Liver (tissue), 9 donors: ENCODE results near the gene PDZRN4. TPM values are rescaled to one million over a fixed set of nuclear protein-coding genes. Genes with fewer than 3 reads are reported as not detected.

Experiments
- DNase-seq: peaks from one replicate; pipeline ENCODE4 v3.0.0-alpha.2; 2017; ENCODE audit warnings: low spot score
- H3K27ac ChIP-seq, 2 donors: one replicate each; pipeline ENCODE4 v1.7.0; 2013; ENCODE audit warnings: inconsistent platforms in 2 of 2, low read length in 2 of 2, control low read depth in 1 of 2, low read depth in 1 of 2, mild to moderate bottlenecking in 1 of 2
- H3K27me3 ChIP-seq, 4 donors: one replicate each; pipeline versions ENCODE4 v1.6.1 to v1.7.0; 2013; ENCODE audit warnings: low read length in 3 of 4, inconsistent platforms in 1 of 4, mild to moderate bottlenecking in 1 of 4, moderate library complexity in 1 of 4; ENCODE audit not compliant: control insufficient read depth in 4 of 4, insufficient read depth in 4 of 4
- H3K36me3 ChIP-seq, 4 donors: one replicate each; pipeline versions ENCODE4 v1.6.1 to v1.7.0; 2013; ENCODE audit warnings: low read length in 3 of 4, mild to moderate bottlenecking in 3 of 4, low read depth in 1 of 4, moderate library complexity in 1 of 4; ENCODE audit not compliant: control insufficient read depth in 4 of 4, insufficient read depth in 3 of 4
- H3K4me1 ChIP-seq, 4 donors: one replicate each; pipeline versions ENCODE4 v1.6.1 to v1.7.0; 2013; ENCODE audit warnings: low read length in 3 of 4, mild to moderate bottlenecking in 3 of 4, moderate library complexity in 1 of 4; ENCODE audit not compliant: control insufficient read depth in 4 of 4, insufficient read depth in 4 of 4
- H3K4me3 ChIP-seq, 3 donors: one replicate each; pipeline versions ENCODE4 v1.6.1 to v1.7.0; 2013; ENCODE audit warnings: low read length in 3 of 3, control low read depth in 1 of 3, low read depth in 1 of 3, mild to moderate bottlenecking in 1 of 3
- H3K9ac ChIP-seq, 2 donors: one replicate each; pipeline ENCODE4 v1.7.0; 2013; ENCODE audit warnings: low read length in 2 of 2, mild to moderate bottlenecking in 2 of 2, moderate library complexity in 2 of 2, control low read depth in 1 of 2, low read depth in 1 of 2
- H3K9me3 ChIP-seq, 4 donors: one replicate each; pipeline versions ENCODE4 v1.6.1 to v1.7.0; 2013; ENCODE audit warnings: low read length in 3 of 4; ENCODE audit not compliant: control insufficient read depth in 4 of 4
- EGR1 ChIP-seq, 2 donors: IDR thresholded peaks; 2 replicates each; pipeline ENCODE4 v1.6.1; 2016 to 2018; ENCODE audit warnings: antibody characterized with exemption in 2 of 2, low read depth in 2 of 2
- FOXA1 ChIP-seq: IDR thresholded peaks from 2 replicates; pipeline ENCODE4 v1.6.1; 2016; ENCODE audit warnings: antibody characterized with exemption
- FOXA2 ChIP-seq: IDR thresholded peaks from 2 replicates; pipeline ENCODE4 v1.6.1; 2016; ENCODE audit warnings: antibody characterized with exemption
- GABPA ChIP-seq, 2 donors: IDR thresholded peaks in 1 of 2; conservative IDR thresholded peaks in 1 of 2; 2 replicates each; pipeline ENCODE4 v1.6.1; 2016; ENCODE audit warnings: antibody characterized with exemption in 2 of 2, mild to moderate bottlenecking in 1 of 2, moderate library complexity in 1 of 2
- HNF4A ChIP-seq, 2 donors: conservative IDR thresholded peaks; 2 replicates each; pipeline ENCODE4 v1.6.1; 2016; ENCODE audit warnings: antibody characterized with exemption in 2 of 2, mild to moderate bottlenecking in 2 of 2
- JUND ChIP-seq, 2 donors: IDR thresholded peaks; 2 replicates each; pipeline ENCODE4 v1.6.1; 2016; ENCODE audit warnings: antibody characterized with exemption in 2 of 2
- NR2F2 ChIP-seq: IDR thresholded peaks from 2 replicates; pipeline ENCODE4 v1.6.1; 2016; ENCODE audit warnings: antibody characterized with exemption
- RAD21 ChIP-seq, 2 donors: IDR thresholded peaks; 2 replicates each; pipeline ENCODE4 v1.6.1; 2016; ENCODE audit warnings: antibody characterized with exemption in 2 of 2, mild to moderate bottlenecking in 2 of 2
- RXRA ChIP-seq, 2 donors: IDR thresholded peaks; 2 replicates each; pipeline ENCODE4 v1.6.1; 2017 to 2018; ENCODE audit warnings: antibody characterized with exemption in 2 of 2, mild to moderate bottlenecking in 1 of 2
- TAF1 ChIP-seq: conservative IDR thresholded peaks from 2 replicates; pipeline ENCODE4 v1.6.1; 2016; ENCODE audit warnings: antibody characterized with exemption, mild to moderate bottlenecking
- YY1 ChIP-seq: IDR thresholded peaks from 2 replicates; pipeline ENCODE4 v1.6.1; 2016; ENCODE audit warnings: antibody characterized with exemption, mild to moderate bottlenecking
- WGBS: extraction: QIAGEN DNeasy Blood & Tissue Kit; methylation state at CpG from one replicate; pipeline ENCODE4 v1.1.7; 2013; 5-methylcytosine and 5-hydroxymethylcytosine counted together
- polyA plus RNA-seq, 2 donors: library from polyadenylated mRNA; stranded (reverse) in 1 of 2; unstranded in 1 of 2; fragments of 200-250 nt in 1 of 2; fragments of >200 nt in 1 of 2; fragmentation: Nextera tagmentation in 1 of 2; extraction: Ambion mirVana in 1 of 2; gene quantifications; one replicate each; pipeline versions ENCODE4 v1.2.1 to v1.2.3, GENCODE V29; 2013 to 2015
- total RNA-seq, 2 donors: library from RNA; depleted of rRNA; stranded (reverse); fragments of >200 nt; gene quantifications; one replicate each; pipeline ENCODE4 v1.2.3, GENCODE V29; 2014
- TF ChIP-seq, protein P1 (sequence below): IDR thresholded peaks from 2 replicates; pipeline ENCODE4 v1.6.1; 2016; ENCODE audit warnings: antibody characterized with exemption
- TF ChIP-seq, protein P2 (sequence below): IDR thresholded peaks from 2 replicates; pipeline ENCODE4 v1.6.1; 2016; ENCODE audit warnings: antibody characterized with exemption, mild to moderate bottlenecking
- TF ChIP-seq, protein P3 (sequence below): fragments of 150-350 bp; IDR thresholded peaks from 2 replicates; pipeline ENCODE4 v1.5.1; 2017; ENCODE audit warnings: improper control_type of control experiment, low read depth, low read length; ENCODE audit not compliant: missing input control
- TF ChIP-seq, protein P4 (sequence below): IDR thresholded peaks from 2 replicates; pipeline ENCODE4 v1.6.1; 2016; ENCODE audit warnings: antibody characterized with exemption
- TF ChIP-seq, protein P5 (sequence below): IDR thresholded peaks from 2 replicates; pipeline ENCODE4 v1.6.1; 2016; ENCODE audit warnings: antibody characterized with exemption
- donor health status: healthy.
- donor health status: healthy.
- donor health status: healthy.
- donor health status: healthy.
- donor health status: healthy.

The PDZRN4 gene
- total and polyA plus RNA-seq, 4 donors = 0.11 to 1.1 (median 0.24) TPM

DNA sequence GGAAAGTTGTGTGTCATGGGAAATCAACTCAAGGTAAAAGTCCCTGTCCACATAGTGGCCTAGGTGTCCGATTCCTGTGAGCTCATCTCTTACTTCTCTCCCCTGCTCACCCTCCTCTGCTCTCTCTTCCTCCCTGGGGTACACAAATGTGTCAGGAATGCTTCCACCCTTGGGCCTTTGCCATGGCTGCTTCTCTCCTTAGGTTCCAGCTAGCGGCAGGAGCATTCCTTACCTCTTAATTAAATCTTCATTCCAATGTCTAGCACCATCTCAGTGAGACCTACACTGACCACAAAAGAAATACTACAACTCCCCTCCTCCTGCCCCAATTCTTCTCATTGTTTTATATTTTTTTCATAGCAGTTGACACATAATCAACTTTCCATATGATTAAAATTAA is 298.6 kb downstream of the PDZRN4 start:
- no peak for DNase-seq
- H3K27ac ChIP-seq = no peak overlapping the region
- H3K4me1 ChIP-seq = no peaks in the 10 kb centered on the region
- H3K9ac ChIP-seq = no peak overlapping the region
- 84% methylated on average over 2 of the region's 2 CpGs for WGBS
- TF ChIP-seq EGR1 (IDR thresholded peaks at IDR 0.05; ENCODE audit: low read depth in 2 of 2) (no peak), RAD21 (IDR thresholded peaks at IDR 0.05) (no peak), YY1 (no peak), HNF4A (conservative IDR thresholded peaks at IDR 0.05) (no peak), GABPA (IDR thresholded peaks at IDR 0.05 in 1 of 2, conservative IDR thresholded peaks at IDR 0.05 in 1 of 2) (no peak), RXRA (IDR thresholded peaks at IDR 0.05) (no peak), TAF1 (no peak), FOXA1 (no peak), JUND (IDR thresholded peaks at IDR 0.05) (no peak), NR2F2 (no peak)
- TF ChIP-seq, protein P1, sequence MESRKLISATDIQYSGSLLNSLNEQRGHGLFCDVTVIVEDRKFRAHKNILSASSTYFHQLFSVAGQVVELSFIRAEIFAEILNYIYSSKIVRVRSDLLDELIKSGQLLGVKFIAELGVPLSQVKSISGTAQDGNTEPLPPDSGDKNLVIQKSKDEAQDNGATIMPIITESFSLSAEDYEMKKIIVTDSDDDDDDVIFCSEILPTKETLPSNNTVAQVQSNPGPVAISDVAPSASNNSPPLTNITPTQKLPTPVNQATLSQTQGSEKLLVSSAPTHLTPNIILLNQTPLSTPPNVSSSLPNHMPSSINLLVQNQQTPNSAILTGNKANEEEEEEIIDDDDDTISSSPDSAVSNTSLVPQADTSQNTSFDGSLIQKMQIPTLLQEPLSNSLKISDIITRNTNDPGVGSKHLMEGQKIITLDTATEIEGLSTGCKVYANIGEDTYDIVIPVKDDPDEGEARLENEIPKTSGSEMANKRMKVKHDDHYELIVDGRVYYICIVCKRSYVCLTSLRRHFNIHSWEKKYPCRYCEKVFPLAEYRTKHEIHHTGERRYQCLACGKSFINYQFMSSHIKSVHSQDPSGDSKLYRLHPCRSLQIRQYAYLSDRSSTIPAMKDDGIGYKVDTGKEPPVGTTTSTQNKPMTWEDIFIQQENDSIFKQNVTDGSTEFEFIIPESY = no peak
- TF ChIP-seq, protein P2, sequence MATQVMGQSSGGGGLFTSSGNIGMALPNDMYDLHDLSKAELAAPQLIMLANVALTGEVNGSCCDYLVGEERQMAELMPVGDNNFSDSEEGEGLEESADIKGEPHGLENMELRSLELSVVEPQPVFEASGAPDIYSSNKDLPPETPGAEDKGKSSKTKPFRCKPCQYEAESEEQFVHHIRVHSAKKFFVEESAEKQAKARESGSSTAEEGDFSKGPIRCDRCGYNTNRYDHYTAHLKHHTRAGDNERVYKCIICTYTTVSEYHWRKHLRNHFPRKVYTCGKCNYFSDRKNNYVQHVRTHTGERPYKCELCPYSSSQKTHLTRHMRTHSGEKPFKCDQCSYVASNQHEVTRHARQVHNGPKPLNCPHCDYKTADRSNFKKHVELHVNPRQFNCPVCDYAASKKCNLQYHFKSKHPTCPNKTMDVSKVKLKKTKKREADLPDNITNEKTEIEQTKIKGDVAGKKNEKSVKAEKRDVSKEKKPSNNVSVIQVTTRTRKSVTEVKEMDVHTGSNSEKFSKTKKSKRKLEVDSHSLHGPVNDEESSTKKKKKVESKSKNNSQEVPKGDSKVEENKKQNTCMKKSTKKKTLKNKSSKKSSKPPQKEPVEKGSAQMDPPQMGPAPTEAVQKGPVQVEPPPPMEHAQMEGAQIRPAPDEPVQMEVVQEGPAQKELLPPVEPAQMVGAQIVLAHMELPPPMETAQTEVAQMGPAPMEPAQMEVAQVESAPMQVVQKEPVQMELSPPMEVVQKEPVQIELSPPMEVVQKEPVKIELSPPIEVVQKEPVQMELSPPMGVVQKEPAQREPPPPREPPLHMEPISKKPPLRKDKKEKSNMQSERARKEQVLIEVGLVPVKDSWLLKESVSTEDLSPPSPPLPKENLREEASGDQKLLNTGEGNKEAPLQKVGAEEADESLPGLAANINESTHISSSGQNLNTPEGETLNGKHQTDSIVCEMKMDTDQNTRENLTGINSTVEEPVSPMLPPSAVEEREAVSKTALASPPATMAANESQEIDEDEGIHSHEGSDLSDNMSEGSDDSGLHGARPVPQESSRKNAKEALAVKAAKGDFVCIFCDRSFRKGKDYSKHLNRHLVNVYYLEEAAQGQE = no peak
- TF ChIP-seq, protein P3, sequence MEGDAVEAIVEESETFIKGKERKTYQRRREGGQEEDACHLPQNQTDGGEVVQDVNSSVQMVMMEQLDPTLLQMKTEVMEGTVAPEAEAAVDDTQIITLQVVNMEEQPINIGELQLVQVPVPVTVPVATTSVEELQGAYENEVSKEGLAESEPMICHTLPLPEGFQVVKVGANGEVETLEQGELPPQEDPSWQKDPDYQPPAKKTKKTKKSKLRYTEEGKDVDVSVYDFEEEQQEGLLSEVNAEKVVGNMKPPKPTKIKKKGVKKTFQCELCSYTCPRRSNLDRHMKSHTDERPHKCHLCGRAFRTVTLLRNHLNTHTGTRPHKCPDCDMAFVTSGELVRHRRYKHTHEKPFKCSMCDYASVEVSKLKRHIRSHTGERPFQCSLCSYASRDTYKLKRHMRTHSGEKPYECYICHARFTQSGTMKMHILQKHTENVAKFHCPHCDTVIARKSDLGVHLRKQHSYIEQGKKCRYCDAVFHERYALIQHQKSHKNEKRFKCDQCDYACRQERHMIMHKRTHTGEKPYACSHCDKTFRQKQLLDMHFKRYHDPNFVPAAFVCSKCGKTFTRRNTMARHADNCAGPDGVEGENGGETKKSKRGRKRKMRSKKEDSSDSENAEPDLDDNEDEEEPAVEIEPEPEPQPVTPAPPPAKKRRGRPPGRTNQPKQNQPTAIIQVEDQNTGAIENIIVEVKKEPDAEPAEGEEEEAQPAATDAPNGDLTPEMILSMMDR = no peak
- TF ChIP-seq, protein P4, sequence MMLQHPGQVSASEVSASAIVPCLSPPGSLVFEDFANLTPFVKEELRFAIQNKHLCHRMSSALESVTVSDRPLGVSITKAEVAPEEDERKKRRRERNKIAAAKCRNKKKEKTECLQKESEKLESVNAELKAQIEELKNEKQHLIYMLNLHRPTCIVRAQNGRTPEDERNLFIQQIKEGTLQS = no peak
- TF ChIP-seq, protein P5, sequence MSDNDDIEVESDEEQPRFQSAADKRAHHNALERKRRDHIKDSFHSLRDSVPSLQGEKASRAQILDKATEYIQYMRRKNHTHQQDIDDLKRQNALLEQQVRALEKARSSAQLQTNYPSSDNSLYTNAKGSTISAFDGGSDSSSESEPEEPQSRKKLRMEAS = no peak
- no peaks in the 10 kb centered on the region for H3K36me3 ChIP-seq
- peaks cover 0 to 6% (median 0%) of the 10 kb centered on the region in 4 donors for H3K27me3 ChIP-seq
- H3K9me3 ChIP-seq = no peaks in the 10 kb centered on the region
- H3K4me3 ChIP-seq = no peak overlapping the region

DNA sequence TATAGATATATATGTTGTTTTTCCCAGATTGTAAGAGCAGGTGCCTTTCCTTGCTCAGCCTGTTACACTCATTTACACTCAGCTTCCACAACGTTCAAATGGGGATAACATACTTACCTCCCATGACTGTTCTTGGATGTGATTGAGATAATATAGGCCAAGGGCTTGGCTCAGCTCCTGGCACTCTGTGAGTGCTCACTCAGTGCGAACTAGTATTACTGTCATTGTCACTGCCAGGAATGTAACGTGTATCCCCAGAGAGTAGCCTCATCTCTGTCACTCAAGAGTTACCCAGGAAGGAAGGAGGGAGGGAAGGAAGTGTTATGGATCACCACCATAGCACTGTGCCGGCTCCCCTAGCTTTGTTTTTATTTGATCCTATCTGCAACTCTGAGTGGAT is 307.9 kb downstream of the PDZRN4 start:
- no peak for TF ChIP-seq FOXA2
- TF ChIP-seq, protein P2 = no peak
- TF ChIP-seq, protein P4 = no peak
- TF ChIP-seq, protein P1 = no peak
- no peak for DNase-seq
- no peak overlapping the region for H3K9ac ChIP-seq
- no peaks in the 10 kb centered on the region for H3K36me3 ChIP-seq
- WGBS = 68% methylated on average over 4 of the region's 4 CpGs
- no peaks in the 10 kb centered on the region for H3K9me3 ChIP-seq
- no peak overlapping the region for H3K27ac ChIP-seq
- no peaks in the 10 kb centered on the region for H3K4me1 ChIP-seq
- H3K27me3 ChIP-seq = no peaks in the 10 kb centered on the region
- no peak overlapping the region for H3K4me3 ChIP-seq
